ENCODE results near the gene CREB5. TPM values are rescaled to one million over a fixed set of nuclear protein-coding genes. Genes with fewer than 3 reads are reported as not detected.

CREB5 gene
- total and polyA plus RNA-seq, 7 donors, result 0.80 to 42.1 (median 4.6) TPM

- 42 to 78% methylated on average over 2 of the region's 2 CpGs for WGBS, 2 donors
- intact Hi-C loops (cut with DNase I), result no loop called here
Observed at GRCh38 chr7:28465697-28466096, 53.4 kb downstream of the CREB5 start.

GRCh38 chr7:28466341-28466740, 54.0 kb downstream of the CREB5 start:
- intact Hi-C loops (cut with DNase I), result no loop called here
- no peak overlapping the region for H3K4me3 ChIP-seq

More at GRCh38 chr7:28465697-28466096, 53.4 kb downstream of the CREB5 start:
- Histone ChIP-seq H3K9me3 (no peaks in the 10 kb centered on the region), H3K27me3 (no peaks in the 10 kb centered on the region), H3K36me3 (no peaks in the 10 kb centered on the region), H3K4me1 (no peaks in the 10 kb centered on the region), H3K27ac (no peak overlapping the region), H3K4me3 (no peak overlapping the region)
- no peak for DNase-seq
- no peak for TF ChIP-seq POLR2AphosphoS5 (IDR thresholded peaks at IDR 0.05)
- no peak for TF ChIP-seq CTCF (IDR thresholded peaks at IDR 0.05)
- no peak for TF ChIP-seq EP300 (IDR thresholded peaks at IDR 0.05)
- no peak for TF ChIP-seq POLR2A (IDR thresholded peaks at IDR 0.05)

GRCh38 chr7:28466885-28467284, 54.6 kb downstream of the CREB5 start:
- no peak overlapping the region for H3K4me3 ChIP-seq
- WGBS, 2 donors, result 44 to 63% methylated on average over 1 of the region's 1 CpG
- intact Hi-C loops (cut with DNase I), result no loop called here
- no peak for DNase-seq
- H3K36me3 ChIP-seq, result no peaks in the 10 kb centered on the region
- no peak for TF ChIP-seq CTCF (IDR thresholded peaks at IDR 0.05)
- no peak for TF ChIP-seq POLR2A (IDR thresholded peaks at IDR 0.05)
- TF ChIP-seq POLR2AphosphoS5 (IDR thresholded peaks at IDR 0.05), result no peak
- TF ChIP-seq EP300 (IDR thresholded peaks at IDR 0.05), result no peak
- no peaks in the 10 kb centered on the region for H3K4me1 ChIP-seq
- no peaks in the 10 kb centered on the region for H3K9me3 ChIP-seq
- no peak overlapping the region for H3K27ac ChIP-seq
- H3K27me3 ChIP-seq, result no peaks in the 10 kb centered on the region

More at GRCh38 chr7:28466341-28466740, 54.0 kb downstream of the CREB5 start:
- H3K4me1 ChIP-seq, result no peaks in the 10 kb centered on the region
- H3K36me3 ChIP-seq, result no peaks in the 10 kb centered on the region
- H3K27ac ChIP-seq, result no peak overlapping the region
- no peak for DNase-seq
- H3K27me3 ChIP-seq, result no peaks in the 10 kb centered on the region
- H3K9me3 ChIP-seq, result no peaks in the 10 kb centered on the region
- no peak for TF ChIP-seq CTCF (IDR thresholded peaks at IDR 0.05)
- TF ChIP-seq EP300 (IDR thresholded peaks at IDR 0.05), result no peak
- 32 to 58% methylated on average over 8 of the region's 8 CpGs for WGBS, 2 donors

GRCh38 chr7:28469562-28469961, 57.2 kb downstream of the CREB5 start:
- Histone ChIP-seq H3K4me3 (no peak overlapping the region), H3K4me1 (no peaks in the 10 kb centered on the region), H3K36me3 (no peaks in the 10 kb centered on the region), H3K27ac (no peak overlapping the region), H3K9me3 (no peaks in the 10 kb centered on the region), H3K27me3 (no peaks in the 10 kb centered on the region)
- no peak for DNase-seq
- TF ChIP-seq POLR2AphosphoS5 (IDR thresholded peaks at IDR 0.05), result no peak
- no peak for TF ChIP-seq CTCF (IDR thresholded peaks at IDR 0.05)
- TF ChIP-seq EP300 (IDR thresholded peaks at IDR 0.05), result no peak
- TF ChIP-seq POLR2A (IDR thresholded peaks at IDR 0.05), result no peak
- intact Hi-C loops (cut with DNase I), result no loop called here

- intact Hi-C loops (cut with DNase I), result no loop called here
- TF ChIP-seq POLR2A (IDR thresholded peaks at IDR 0.05), result no peak
- TF ChIP-seq CTCF (IDR thresholded peaks at IDR 0.05), result no peak
- no peak for TF ChIP-seq POLR2AphosphoS5 (IDR thresholded peaks at IDR 0.05)
- no peak for TF ChIP-seq EP300 (IDR thresholded peaks at IDR 0.05)
- no peak for DNase-seq
- H3K9me3 ChIP-seq, result no peaks in the 10 kb centered on the region
- H3K4me1 ChIP-seq, result no peaks in the 10 kb centered on the region
- WGBS, 2 donors, result 51 to 80% methylated on average over 1 of the region's 1 CpG
- H3K4me3 ChIP-seq, result no peak overlapping the region
- H3K36me3 ChIP-seq, result no peaks in the 10 kb centered on the region
- no peaks in the 10 kb centered on the region for H3K27me3 ChIP-seq
- no peak overlapping the region for H3K27ac ChIP-seq
Observed at GRCh38 chr7:28470344-28470743, 58.0 kb downstream of the CREB5 start.
